Heart left ventricle (tissue), 13 donors: ENCODE measurements around the gene TKT.

Experiments
- POLR2A ChIP-seq, 2 donors: fragments of 450-650 bp; IDR thresholded peaks; one replicate each; pipeline ENCODE4 v1.6.1; 2017; ENCODE audit warnings: antibody characterized with exemption in 2 of 2, mild to moderate bottlenecking in 2 of 2, moderate library complexity in 2 of 2
- TF ChIP-seq, protein P1 (sequence below), 12 donors: fragments of 200-600 bp; sonication (generic) in 4 of 12; IDR thresholded peaks; one replicate each; pipeline versions ENCODE4 v1.5.0 to v1.8.0; 2018 to 2022; ENCODE audit warnings: antibody characterized with exemption in 12 of 12, mild to moderate bottlenecking in 5 of 12
- donor health status: ischemic (EF 13 %, LVEDD 7.1; RV severe dilation, severe dysfunction).
- donor health status: DM: no; HTN: yes; CAD: no.
- donor health status: DM: no; HTN: no; CAD: no.
- donor health status: ischemic (EF 25% LVEDD 6.9; RV normal size, moderate dysfunction).
- donor health status: ischemic (EF 25% LVEDD 5.7; RV mildly dilated, moderate dysfunction).
- donor health status: ischemic (EF 35%, LVEDD 5.7; RV mildly dilated, moderate dysfunction).
- donor health status: nonischemic (EF 11% LVEDD 7.7; RV severe dilation, severe dysfunction).
- donor health status: DM: yes; HTN: yes; CAD: no.
- donor health status: PGD.
- donor health status: ischemic (EF 29% LVEDD 5.4; RV normal size, mild dysfunction).
- donor health status: nonischemic (EF 23%, LVEDD 6.1; RV moderate dilation, normal function).

DNA sequence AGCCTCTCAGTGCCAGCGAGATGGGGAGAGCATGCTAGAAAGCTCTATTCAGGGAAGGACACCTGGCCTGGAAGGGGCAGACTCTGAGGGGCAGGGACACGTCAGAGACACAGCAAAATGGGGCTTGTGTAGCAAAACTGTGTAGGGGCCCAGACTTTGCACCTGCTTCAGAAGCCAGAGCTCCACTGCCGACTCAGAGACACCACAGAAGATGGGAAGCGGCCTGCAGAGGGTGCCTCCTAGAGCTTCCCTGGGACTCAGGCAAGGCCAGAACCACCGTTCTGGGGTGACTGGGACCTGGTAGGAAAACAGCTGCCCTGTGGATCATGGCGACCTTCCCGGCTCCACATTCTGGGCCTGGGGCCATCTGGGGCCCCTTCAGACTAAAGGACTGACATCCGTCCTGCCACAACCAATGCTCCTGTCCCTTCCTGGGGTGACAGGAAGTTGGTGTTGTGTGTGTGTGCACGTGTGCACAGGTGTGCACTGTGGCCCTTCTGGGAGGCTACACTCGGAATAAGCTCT, 17.4 kb upstream of the TKT start:
- TF ChIP-seq, protein P1, sequence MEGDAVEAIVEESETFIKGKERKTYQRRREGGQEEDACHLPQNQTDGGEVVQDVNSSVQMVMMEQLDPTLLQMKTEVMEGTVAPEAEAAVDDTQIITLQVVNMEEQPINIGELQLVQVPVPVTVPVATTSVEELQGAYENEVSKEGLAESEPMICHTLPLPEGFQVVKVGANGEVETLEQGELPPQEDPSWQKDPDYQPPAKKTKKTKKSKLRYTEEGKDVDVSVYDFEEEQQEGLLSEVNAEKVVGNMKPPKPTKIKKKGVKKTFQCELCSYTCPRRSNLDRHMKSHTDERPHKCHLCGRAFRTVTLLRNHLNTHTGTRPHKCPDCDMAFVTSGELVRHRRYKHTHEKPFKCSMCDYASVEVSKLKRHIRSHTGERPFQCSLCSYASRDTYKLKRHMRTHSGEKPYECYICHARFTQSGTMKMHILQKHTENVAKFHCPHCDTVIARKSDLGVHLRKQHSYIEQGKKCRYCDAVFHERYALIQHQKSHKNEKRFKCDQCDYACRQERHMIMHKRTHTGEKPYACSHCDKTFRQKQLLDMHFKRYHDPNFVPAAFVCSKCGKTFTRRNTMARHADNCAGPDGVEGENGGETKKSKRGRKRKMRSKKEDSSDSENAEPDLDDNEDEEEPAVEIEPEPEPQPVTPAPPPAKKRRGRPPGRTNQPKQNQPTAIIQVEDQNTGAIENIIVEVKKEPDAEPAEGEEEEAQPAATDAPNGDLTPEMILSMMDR (IDR thresholded peaks at IDR 0.05): no peak
- no peak for TF ChIP-seq POLR2A (IDR thresholded peaks at IDR 0.05)
